SIG-M5 treated with dmso at 0.1 percent for 504 hours (cell line): ENCODE data around the gene RC3H2.

Experiments
- DNase-seq: peaks from one replicate; lab custom pipeline; 2025; ENCODE audit not compliant: unreplicated experiment; lab: John Stamatoyannopoulos, UW

Gene RC3H2, protein sequence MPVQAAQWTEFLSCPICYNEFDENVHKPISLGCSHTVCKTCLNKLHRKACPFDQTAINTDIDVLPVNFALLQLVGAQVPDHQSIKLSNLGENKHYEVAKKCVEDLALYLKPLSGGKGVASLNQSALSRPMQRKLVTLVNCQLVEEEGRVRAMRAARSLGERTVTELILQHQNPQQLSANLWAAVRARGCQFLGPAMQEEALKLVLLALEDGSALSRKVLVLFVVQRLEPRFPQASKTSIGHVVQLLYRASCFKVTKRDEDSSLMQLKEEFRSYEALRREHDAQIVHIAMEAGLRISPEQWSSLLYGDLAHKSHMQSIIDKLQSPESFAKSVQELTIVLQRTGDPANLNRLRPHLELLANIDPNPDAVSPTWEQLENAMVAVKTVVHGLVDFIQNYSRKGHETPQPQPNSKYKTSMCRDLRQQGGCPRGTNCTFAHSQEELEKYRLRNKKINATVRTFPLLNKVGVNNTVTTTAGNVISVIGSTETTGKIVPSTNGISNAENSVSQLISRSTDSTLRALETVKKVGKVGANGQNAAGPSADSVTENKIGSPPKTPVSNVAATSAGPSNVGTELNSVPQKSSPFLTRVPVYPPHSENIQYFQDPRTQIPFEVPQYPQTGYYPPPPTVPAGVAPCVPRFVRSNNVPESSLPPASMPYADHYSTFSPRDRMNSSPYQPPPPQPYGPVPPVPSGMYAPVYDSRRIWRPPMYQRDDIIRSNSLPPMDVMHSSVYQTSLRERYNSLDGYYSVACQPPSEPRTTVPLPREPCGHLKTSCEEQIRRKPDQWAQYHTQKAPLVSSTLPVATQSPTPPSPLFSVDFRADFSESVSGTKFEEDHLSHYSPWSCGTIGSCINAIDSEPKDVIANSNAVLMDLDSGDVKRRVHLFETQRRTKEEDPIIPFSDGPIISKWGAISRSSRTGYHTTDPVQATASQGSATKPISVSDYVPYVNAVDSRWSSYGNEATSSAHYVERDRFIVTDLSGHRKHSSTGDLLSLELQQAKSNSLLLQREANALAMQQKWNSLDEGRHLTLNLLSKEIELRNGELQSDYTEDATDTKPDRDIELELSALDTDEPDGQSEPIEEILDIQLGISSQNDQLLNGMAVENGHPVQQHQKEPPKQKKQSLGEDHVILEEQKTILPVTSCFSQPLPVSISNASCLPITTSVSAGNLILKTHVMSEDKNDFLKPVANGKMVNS

DNA sequence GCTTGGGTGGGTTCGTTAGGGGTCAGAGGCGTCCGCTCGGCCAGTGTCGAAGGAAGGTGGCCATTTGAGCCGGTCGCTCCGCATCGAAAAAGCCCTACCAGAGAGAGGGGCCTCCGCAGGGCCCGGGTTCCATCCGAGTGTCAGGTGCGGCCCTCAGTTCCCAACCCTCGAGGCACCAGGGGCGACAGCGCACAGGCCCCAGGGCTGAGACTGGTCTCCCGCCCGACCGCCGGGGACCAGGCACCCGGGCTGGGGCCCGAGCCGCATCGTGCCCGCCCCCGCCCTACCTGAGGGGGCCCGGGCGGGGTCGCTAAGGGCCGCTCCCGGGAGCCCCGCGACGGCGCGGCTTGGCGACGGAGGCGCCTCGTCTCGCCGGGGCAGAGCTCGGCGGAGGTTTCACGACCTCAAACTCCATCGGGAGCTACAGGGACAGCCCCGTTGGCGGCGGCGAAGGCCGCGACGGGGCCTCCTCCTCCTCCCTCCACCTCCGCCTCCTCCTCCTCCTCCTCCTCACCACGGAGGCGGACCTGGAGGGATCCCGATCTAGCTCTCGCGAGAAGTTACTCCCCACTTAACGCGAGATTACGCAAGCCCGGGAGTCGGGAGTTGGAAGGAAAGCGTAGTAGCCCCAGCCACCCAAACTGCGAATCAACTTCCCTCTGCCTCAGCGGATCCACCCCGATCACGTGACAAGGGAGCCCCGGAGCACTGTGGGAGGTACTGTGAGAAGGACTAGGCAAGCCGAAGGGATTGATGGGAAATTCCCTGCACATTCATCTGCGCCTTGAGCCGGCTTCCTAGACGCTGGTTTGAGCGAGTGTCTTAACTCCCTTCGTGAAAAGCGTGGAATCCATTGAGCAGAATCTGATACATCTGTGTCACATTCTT lies at the start of gene RC3H2:
Gene RC3H2 (minus strand): TSS at position 537 of the 888 bp plus-strand sequence. CDS start 7,850 bp downstream, outside the sequence.
- DNase-seq, result peak; percentile 99

DNA sequence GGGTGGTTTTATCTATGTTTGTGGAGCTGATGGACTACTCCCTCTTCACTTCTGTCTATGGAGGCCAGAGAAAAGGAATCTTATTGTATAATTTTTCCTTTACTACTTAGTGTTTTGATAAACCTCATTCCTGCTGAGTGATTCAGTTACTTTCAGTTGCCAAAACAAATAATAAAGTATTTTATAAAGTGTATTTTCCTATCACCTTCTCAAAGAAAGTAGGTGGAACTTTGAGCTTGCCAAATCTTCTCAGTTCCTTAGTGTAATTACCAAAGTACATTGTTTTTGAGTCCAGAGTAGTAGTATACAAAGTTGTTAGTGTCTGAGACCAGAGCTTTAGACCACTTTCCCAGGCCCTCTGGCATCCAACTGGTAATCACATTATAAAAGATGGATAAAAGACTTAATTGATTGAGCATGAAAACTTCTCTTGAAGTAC lies 49.1 kb upstream of the RC3H2 start:
- DNase-seq, result no peak

DNA sequence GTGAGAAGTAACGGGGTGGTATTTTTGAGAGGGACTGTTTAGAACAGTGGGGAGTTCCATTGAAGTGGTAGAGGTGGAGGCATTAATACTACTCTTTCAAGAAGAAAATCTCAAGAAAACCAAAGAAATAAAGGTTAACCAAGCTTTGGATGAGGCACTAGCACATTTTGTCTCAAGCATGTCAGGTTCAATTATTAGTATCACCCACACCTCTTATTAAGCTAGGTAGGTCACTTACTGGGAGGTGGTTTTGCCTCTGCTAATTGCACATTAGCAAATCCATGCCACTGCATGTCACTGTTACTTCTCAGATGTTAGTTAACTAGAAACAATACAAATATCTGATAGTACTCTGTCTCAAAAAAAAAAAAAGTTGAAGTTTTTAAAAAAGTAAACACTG lies 45.9 kb upstream of the RC3H2 start:
- DNase-seq, result no peak

DNA sequence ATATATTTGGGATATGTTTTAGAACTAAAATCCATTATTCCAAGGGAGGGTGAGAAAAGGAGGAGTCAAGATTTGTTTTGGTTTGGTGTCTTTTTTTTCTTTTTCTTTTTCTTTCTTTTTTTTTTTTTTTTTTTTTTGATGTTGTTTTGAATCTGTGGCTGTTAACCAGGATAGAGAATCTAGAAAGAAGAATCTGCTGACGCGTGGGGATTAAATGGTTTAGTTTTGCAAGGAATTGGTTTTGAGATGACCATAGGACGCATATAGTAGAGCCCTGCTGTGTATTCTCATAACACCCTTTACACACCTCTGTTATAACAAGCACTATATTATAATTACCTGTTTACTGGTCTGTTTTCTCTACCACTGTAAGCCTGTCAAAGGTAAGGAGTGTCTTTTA lies 45.1 kb upstream of the RC3H2 start:
- DNase-seq, result no peak

DNA sequence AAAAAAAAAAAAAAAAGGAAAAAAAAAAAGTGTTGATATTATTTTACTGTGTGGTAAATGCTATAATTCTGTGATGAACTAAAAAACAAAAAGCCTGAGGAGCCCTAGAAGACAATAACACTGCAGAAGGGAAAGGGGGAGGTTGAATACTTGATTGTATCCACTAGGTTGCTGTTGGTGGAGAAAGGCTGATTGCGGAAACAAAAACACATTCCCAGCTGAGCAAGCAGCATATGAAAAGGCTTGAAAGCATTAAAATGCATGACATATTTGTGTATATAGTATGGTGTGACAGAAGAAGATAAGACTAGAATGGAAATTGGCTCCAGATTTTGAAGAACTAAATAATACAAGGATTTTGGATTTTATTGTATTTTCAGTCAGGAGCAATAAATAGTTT lies 44.5 kb upstream of the RC3H2 start:
- no peak for DNase-seq

DNA sequence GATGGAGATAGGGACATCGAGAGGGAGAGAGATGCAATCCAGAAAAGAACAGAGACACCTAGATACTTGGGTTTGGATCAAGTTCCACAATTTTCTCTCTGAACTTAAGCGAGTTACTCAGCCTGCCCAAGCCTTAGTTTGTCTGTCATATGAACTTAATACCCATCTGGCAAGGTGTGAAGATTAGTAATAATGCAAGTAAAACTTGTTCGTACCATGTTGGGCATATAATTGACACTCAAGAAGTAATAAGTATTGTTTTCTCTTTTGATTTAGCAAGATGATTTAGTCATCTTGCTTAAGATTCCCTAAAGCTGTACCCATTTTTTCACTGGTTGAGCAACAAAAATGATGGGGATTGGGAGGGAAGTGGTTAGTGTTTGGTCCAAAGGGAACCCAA lies 43.2 kb upstream of the RC3H2 start:
- DNase-seq, result no peak

DNA sequence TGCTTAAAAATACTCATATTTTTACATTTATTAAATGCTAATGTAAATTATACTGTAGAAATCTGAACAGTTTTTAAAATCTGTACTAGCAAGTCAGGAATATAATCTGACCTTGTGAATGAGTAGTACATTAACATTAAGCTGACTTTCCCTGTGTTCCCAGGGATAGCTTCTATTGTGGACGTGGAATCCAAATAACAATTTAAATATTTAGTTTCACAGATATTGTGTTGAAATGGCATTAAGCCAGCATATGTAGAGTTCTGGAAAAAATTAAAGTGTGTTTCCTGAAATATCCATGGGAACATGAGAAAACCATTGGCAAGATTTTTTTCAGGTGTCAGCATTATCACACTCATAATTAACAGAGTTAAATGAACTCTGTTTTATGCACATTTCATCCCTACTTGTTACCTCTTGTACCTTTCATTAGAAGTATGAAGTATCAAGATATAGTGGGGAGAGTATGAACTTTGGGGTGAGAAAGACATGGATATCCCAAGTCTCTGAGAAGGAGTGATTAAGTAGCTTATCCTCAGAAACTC lies 41.4 kb upstream of the RC3H2 start:
- DNase-seq, result no peak

DNA sequence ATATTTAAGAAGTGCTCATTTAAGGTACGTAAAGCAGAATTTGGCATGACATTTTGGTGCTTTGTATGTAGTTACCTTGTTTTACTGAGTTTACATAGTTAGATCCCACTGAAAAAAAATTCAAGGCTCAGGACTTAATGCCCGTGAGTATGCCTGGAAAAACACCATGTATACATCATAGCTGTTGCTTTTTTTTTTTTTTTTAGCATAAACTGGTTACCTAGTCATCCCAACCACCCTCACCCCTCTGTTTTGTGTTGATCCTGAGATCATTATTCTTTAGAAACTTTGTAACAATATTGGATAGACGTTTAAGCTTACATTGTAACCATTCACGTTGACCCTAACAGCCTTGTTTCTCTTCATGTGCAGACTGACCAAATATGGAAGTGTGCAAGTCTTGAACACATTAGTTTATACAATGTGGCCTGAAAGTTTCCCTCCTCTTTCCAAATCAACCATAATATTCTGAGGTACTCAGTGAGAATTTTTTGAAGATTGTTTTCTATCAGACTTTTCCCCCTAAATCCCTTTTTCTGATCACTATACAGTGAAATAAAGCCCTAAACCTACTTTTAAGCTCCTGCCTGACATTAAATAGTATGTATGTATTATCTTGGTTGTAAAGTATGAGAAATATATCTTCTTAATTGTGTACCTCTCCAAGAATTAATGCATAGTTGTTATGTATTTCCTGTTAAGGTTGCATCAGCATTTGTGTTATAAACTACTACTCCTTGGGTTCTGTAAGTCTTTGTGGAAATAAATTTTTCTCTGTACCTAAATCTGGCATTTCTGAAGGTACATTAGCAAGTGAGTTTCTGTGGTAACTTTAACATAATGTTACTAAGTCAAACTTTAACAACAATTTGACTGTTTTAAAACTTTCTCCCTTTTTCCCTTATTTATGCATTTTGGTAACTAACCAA lies 40.1 kb upstream of the RC3H2 start:
- DNase-seq, result no peak

DNA sequence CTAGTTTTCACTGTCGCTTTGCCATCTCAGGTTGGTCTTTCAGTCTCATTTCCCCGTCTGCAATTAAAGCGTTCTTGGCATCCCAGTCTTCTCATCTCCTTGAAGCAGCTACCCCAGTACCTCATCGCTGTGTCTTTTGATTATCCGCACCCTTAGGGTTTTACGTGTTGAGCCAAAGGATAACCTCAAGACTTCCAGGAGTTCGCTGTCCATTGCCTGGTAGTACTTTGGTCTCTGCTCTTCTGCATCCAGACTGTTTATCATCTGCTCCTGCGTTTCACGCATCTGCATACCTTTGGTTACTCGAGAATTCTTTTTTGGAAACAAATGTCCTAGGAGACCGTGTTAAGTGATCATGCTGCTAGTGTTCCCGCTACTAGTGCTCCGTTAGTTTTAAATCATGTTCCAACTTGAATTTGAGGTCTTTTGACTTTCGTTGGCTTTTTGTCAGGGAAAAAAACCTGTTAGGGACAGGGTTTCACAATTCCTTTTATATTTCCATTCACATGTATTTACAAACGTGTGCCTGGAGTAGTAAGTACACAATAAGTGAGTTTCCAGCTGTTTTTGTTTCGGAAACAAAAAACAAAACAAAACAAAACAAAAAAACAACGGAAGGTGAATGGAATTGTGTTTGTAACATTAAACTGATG lies 36.5 kb upstream of the RC3H2 start:
- DNase-seq, result peak; percentile 33

DNA sequence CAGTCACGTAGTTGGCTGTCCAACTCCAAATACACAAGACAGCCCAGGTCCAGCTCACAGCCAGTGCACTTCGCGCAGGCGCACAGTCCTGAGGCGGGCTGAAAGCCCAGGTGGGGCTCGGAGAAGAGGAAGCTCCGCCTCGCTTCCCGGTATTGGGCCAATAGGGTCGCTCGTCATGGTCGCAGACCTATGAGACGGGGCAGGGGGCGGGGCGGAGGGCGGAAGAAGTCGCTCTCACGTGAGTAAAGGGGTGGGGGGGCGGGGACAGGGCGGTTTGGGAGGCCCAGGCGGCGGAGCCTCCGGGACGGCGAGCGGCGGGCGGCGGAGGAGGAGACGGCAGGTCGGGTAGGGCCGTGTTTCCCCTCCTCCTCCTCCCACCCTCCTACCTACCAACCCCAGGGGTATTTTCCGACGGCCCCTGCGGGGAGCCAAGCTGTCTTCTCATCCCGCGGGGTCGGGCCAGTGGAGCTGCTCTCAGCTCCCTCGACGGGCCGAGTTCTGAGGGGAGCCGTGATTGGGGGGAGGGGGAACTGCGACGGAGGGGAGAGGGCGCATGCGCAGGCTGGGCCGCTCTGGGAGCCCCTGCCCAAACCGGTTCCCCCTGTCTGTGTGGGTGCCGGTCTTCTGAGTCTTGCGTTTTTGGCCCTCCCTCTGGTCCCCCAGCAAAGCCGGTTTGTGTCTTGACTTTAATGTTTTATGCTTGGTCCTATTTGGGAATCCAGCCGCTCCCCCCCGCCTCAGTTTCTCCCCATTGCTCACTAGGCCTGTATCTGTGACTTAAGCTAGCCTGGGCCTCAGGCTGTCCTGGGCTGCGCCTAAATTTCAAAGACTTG lies 35.8 kb upstream of the RC3H2 start, which contains the start of gene RABGAP1:
Gene RABGAP1 (plus strand): TSS at position 272 of the 833 bp plus-strand sequence. CDS start 16,040 bp downstream, outside the sequence.
- DNase-seq, result peak; percentile 97

DNA sequence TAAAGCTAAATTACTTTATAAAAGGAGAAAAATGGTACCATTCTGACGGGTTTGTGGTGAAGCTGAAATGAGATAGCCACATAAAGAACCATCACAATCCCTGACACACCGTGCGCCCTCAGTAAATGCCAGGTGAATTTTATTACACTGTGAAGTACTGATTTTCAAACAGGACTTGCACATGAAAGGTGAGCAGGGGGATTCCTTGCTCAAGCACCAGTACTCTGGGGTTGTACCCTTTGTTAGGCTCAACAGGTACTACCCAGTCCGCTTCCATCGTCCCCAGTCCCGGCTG lies 35.2 kb upstream of the RC3H2 start:
- DNase-seq, result no peak

DNA sequence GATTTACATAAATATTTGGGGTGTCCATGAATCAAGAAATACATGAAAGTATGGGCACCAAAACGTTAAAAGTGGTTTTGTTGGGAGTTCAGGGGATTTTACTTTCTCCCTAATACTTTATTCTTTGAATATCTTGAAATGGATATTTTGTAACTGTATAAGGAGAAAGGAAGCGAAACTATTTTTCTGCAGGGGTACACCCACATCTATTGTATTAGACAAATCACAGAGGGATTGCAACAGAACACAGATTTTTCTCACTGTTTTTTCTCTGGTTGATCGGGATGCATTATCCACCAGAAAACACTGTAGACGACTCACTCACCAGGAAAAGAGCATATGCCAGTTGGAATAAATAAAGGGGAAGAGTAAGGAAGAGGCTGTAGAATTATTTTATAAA lies 34.4 kb upstream of the RC3H2 start:
- peak; percentile 19 for DNase-seq

DNA sequence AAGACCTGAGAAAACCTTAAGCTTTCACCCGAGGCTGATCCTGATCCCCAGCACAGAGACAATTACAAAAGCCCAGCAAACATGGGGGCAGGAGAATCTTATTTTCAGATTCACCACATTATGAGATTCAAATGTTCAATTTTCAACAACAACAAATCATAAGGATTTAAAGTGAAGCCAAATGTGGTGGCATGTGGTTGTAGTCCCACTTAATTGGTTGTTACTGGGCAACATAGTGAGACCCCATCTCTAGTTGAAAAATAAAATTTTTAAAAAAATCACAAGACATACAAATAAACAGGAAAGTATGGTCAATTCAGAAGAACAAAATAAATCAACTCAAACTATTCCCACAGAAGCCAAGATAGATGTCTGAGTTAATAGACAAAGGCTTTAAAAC lies 31.7 kb upstream of the RC3H2 start:
- no peak for DNase-seq

DNA sequence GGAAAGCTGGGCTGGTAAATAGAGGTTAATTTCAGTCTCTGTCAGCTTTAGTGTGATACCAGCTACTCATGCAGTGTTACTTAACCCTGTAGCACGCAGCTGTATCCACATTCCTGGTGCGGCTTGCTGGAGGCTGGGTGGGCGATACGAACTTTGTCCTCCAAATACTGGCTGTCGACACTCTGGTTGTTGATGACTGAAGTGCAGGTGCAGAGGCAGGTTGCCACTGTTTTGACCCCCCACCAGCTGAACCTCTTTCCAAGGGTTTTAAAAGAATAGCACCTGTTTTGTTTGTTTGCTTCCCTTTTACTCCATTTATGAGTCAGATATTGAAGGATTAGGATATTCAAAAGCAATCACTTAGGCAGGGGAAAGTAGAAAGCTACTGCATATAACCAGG lies 31.3 kb upstream of the RC3H2 start:
- DNase-seq, result no peak

DNA sequence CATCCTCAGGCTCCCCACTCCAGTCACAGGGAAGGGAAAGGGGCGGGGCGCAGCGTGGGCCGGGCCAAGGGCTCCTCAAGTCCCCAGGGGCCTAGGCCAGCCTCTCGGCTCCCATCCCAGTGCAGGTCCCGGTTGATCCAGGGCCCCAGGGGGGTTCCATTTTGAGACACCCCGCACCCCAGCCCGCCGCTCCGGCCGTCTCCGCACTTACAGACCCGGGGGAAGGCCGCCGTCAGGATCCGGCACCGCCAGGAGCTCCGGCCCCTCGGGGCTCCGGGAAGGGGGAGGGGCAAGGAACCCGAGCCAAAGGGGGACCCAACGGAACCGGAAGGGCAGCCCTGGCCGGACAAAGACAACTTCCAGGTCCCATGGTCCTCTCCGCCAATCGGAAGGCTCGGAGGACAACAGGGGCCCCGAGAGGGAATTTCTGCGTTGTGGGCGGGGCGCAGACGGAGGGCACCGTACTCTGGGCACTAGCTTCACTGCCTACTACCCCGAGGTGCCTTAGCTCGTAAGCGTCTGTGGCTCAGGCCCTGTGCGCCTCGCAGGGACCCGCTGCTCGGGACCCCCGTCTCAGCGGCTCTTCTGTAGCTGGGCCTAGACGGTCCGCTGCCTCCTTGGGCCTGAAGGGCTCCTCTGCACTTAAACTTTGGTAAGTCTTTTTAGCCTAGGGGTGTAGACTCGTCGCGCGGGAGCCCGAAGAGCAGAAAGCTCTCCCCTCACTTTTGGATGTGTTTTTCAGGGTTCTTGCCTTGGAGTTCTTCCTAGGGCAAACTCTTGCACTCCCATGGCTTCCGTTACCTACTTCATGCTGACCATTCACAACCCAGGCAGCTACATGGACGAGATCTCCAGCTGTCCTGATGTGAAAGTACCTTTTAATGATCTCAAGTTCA lies 26.3 kb upstream of the RC3H2 start, which contains the start of gene ZBTB26:
Gene ZBTB26 (minus strand): TSS at position 287 of the 896 bp plus-strand sequence. CDS start 11,578 bp downstream, outside the sequence.
- DNase-seq, result peak; percentile 92

DNA sequence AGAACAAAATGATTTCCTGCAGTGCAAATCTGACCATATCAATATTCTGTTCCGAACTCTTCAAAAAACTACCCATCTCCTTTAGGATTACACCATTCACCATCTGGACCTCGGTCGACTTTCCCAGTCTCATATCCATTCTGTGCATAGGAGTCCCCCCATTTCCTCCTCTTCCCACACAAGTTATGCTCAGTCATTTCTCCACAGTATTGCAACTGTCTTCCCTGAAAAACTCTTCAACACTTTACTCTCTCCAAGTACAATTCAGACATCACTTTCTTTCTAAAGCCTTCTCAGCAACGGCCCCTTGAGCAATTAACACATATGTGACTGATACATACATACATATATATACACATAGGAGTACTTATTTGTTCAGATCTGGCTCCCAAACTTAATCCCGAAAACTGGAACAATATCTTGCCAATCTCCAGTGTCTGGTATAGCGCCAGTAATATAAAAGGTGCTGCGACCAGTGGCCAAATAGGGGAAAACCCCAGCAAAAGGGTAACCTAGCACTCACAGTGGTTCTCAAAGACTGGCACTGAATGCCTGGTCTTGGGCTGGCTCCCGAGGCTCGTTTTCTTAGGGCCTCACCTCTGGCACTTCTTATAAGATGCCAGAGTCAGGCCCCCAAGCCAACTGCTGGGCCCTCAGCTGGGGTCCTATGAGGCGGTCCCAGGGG lies 25.5 kb upstream of the RC3H2 start:
- DNase-seq, result no peak
